ENCODE data around the gene FBXO21.

GRCh38 chr12:117187421-117187820 lies 2.8 kb downstream of the FBXO21 start:
- no peak for TF ChIP-seq RXRA (CRISPR knock-in tag; IDR thresholded peaks at IDR 0.05)
- TF ChIP-seq, protein P1, sequence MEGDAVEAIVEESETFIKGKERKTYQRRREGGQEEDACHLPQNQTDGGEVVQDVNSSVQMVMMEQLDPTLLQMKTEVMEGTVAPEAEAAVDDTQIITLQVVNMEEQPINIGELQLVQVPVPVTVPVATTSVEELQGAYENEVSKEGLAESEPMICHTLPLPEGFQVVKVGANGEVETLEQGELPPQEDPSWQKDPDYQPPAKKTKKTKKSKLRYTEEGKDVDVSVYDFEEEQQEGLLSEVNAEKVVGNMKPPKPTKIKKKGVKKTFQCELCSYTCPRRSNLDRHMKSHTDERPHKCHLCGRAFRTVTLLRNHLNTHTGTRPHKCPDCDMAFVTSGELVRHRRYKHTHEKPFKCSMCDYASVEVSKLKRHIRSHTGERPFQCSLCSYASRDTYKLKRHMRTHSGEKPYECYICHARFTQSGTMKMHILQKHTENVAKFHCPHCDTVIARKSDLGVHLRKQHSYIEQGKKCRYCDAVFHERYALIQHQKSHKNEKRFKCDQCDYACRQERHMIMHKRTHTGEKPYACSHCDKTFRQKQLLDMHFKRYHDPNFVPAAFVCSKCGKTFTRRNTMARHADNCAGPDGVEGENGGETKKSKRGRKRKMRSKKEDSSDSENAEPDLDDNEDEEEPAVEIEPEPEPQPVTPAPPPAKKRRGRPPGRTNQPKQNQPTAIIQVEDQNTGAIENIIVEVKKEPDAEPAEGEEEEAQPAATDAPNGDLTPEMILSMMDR (CRISPR knock-in tag; IDR thresholded peaks at IDR 0.05): no peak
- no peak for TF ChIP-seq NR2F6 (IDR thresholded peaks at IDR 0.05)
- no peak for TF ChIP-seq NR2F6 (CRISPR knock-in tag; IDR thresholded peaks at IDR 0.05)
- TF ChIP-seq TCF12 (IDR thresholded peaks at IDR 0.05): no peak
- no peak for TF ChIP-seq TCF12 (CRISPR knock-in tag; IDR thresholded peaks at IDR 0.05)
- TF ChIP-seq POLR2A (IDR thresholded peaks at IDR 0.05; ENCODE audit: insufficient read depth in 1 of 2, low read depth in 2 of 2, low read length in 2 of 2): no peak
- TF ChIP-seq ZFP91 (CRISPR knock-in tag; IDR thresholded peaks at IDR 0.05; ENCODE audit: borderline replicate concordance): no peak
- no peak for TF ChIP-seq ZNF709 (CRISPR knock-in tag; IDR thresholded peaks at IDR 0.05)
- TF ChIP-seq DPF2 (CRISPR knock-in tag; IDR thresholded peaks at IDR 0.05; ENCODE audit: borderline replicate concordance, low read depth): no peak
- TF ChIP-seq ZFP1 (CRISPR knock-in tag; IDR thresholded peaks at IDR 0.05): no peak
- TF ChIP-seq NR1H2 (CRISPR knock-in tag; IDR thresholded peaks at IDR 0.05; ENCODE audit: borderline replicate concordance, low read depth): no peak
- TF ChIP-seq MYC (CRISPR knock-in tag; IDR thresholded peaks at IDR 0.05; ENCODE audit: borderline replicate concordance): no peak

Data from HepG2 (cell line).